ENCODE measurements around the gene DLK1.

Gene DLK1

DNA sequence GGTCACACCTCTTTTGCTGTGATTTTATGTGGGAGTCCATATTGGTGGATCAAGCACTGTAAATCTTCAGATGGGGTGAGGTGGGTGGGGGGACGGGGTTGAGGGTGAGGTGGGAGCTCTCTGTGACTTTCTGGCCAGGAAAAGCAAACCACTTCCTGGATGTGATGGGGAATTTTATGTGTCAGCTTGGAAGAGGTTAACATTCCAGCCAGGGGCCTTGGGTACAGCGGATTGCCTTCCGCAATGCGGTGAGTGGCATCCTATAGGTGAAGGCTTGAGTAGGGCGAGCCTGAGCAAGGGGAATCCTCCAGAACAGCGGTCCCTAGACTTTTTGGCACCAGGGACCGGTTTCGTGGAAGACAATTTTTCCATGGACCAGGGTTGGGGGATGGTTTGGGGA is 36.2 kb downstream of the DLK1 start:
- no peak for DNase-seq (ENCODE audit: low spot score)

DNA sequence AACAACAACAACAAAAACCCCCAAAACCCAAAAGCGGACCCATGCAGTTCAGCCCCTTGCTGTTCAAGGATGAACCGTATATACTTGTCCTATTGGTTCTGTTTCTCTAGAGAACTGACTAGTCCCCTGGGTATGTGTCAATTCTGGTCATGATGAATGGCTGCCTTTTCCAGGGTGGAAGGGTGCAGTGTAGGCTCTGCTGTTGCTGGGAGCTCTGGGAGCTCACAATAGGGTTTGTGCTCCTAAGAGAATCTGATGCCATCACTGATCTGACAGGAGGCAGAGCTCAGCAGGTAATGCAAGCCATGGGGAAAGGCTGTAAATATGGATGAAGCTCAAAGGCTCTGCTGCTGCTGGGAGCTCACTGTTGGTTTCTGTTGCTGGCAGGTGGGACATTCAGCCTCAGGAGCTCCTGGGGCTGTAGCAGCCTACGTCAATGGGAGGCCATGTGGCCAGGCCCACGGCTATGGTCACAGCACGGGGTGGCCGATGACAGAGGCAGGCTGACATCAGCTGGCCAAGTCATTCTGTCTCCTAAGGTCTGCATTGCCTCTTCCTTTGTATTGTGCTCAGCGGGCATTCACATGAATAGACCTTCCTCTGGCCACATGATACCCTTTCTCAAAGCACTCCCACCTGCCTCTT is 37.9 kb downstream of the DLK1 start:
- no peak for DNase-seq (ENCODE audit: low spot score)

DNA sequence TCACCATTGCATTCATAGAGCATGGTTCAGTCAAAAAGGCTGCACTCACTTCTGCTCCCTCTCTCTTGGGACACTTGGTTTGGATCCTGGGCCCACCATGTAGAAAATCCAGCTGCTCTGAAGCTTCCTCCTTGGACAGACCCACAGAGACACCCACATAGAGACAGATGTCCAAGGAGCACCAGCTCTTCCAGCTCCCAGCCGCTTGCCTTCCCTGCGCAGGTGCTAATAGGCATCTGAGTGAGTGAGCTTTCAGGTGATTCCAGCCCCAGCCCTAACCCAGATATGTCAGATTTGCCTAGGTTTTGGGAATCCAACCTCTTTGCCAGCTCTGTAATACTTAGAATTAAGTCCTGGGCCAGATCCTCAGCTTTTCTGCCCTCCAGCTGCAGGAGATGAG is 38.6 kb downstream of the DLK1 start:
- no peak for DNase-seq (ENCODE audit: low spot score)

DNA sequence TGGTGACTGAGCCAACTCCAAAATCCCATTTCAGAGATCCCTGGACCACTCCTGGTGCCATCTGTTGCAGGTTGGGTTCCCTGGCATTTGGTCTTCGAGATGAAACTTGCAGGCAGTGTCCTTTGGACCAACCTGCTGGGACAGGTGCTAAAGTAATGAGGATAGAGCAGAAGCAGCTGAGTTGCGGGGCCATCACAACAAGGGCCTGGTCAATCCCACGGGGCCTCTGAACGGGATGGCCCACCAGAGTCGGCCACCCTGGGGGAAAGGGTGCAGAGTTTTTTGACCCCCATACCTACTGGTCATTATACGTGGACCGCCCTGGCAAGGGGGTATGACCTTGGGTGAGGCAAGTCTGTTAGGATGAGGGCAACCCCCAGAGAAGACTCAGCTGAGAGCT is 39.3 kb downstream of the DLK1 start:
- DNase-seq (ENCODE audit: low spot score): no peak

DNA sequence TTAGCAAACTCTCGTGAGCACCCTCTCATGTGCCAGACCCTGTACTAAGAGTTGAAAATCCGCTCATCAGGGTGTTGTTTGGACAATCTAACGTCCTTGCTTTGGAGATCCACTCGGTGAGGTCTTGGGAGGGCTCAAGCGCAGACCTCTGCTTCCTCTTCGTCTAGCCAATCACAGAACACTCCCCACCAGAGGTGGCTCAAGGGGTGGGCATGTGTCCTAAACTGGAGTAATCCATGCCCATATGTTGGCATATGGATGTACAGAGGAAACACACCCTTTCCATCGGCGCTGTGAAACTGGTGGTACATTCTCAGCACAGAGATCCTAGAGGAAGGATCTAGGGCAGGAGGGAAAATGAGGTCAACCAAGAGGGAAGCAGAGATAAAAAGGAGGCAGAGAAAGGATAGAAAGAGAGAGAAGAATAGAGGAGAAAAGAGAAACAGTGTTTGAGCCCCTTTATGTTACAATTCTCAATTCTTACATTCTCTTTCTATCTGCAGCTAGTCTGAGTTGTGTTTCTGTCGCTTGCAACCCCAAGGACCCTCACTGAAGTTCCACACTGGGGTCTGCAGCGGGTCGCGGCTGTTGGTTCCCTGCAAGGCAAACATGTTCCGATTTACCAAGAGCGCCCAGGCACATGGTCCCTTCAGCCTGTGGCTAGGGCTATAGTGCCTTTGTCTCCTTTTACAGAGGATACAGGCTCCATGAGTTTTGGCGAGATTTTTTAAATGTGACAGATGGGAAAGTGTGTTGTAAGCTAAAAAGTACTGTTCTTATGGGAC is 40.5 kb downstream of the DLK1 start:
- no peak for DNase-seq (ENCODE audit: low spot score)

DNA sequence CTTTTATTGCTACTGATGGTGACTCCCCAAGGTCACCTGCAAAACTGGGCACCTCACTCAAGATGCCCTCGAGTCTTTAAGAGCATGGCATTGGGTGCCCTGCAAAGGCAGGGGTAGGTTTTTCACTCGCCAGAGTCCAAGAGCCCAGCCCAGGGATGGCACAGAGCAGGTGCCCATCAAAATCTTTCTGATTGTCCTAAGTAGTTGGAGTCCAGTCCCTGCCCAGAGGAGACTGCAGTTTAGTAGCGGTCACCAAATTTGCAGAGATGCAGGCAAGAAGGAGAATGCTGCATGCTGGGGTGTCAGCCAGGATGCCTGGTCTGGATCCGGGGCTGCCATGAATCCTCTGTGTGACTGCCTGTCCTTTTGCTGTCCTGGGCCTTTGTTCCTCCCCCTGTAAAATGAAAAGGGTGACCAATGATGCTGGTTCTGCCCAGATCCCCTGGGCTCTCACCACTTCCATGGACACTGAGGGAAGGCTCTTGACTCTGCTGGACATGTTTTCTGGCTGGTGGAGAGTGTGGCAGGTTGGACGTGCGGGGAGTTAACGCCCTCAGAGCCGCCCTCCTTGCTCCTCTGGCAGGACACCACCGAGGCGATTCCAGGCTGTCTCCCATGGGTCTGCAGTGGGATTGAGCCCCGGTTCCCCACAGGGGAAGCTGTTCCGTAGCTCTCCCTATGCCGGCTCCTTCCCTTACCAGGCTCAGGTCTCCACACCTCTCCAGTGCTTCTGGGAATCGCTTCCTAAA is 41.3 kb downstream of the DLK1 start:
- no peak for DNase-seq (ENCODE audit: low spot score)

DNA sequence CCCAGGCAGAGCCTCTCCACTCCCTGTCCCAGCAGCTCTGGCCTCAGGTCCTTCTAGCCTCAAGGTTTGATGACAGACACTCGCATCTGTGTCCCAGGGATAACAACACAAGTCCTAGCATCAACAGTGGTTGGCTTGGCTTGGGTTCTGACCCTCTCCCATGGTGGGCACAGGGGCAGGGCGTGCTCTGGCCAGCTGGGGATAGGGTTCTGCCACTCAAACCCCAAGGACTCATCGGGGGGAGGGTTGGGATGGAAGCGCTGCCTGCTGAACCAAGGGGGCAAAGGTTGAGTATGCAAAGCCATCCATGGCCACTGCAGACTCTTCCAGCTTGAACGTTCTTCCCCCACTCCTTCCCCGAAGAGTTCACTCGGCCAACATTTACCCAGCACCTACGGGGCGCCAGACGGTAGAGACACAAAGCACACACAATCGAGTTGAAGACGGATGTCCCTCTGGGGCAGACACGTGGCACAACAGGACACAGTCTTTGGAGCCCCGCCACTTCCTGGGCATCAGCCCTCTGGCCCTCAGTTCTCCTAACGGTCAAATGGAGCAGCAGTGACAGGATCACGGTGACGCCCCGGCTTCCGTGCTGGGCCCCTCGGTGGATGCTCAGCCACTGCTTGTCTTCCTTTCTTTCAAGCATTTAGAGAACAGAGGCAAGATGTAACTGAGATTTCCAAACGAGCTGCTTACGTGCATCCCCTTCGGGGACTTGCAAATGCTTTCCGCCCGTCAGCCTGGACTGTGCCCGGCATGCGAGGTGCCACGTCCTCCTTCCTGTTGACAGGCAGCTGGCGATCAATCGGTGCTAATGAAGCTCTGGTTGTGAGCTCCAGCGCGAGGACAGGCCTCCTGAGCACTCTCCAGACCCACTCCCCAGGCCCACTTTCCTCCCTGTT is 42.6 kb downstream of the DLK1 start:
- DNase-seq (ENCODE audit: low spot score): no peak

DNA sequence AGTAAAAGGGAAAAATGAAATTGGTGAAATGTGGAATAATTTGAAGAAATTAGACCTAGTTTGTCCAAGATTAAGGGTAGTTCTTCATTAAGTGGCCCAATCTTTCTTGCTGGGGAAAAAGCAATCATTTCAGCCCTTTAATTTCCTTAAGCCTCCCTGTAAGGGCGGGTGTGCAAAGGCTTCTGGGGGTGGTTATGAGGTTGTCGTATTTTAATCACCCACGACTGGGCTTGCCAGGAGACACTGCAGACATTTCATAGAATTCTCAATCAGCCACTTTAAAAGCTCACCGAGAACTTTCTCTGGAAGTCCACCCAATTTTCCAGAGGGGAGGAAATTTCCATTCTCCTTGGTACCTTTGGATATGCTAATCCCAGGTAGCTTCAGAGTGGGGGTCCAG is 43.4 kb downstream of the DLK1 start:
- DNase-seq (ENCODE audit: low spot score): no peak

DNA sequence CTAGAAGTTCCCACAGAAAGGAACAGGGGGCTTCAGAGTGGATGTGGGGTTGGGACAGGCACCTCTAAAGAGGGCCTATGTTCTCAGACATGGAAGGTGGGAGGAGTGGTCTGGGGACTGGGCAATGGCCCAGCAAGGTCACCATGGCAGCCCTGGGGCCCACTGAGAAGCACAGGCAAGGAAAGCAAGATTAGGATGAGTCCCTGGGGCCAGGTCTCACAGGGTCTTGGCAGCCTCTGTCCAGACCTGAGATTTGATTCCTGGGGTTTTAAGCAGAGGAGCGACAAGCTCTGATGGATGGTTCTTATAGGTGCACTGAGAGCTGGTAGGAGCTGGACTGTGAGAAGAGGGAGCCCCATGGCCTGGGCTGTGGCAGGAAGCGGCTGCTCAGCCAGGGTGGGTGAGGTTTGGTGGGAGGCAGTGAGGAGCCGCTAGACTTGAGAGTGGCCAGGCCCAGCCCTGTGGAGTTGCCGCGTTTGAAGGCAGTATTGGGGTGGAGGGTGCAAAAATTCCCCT is 44.0 kb downstream of the DLK1 start:
- no peak for DNase-seq (ENCODE audit: low spot score)

DNA sequence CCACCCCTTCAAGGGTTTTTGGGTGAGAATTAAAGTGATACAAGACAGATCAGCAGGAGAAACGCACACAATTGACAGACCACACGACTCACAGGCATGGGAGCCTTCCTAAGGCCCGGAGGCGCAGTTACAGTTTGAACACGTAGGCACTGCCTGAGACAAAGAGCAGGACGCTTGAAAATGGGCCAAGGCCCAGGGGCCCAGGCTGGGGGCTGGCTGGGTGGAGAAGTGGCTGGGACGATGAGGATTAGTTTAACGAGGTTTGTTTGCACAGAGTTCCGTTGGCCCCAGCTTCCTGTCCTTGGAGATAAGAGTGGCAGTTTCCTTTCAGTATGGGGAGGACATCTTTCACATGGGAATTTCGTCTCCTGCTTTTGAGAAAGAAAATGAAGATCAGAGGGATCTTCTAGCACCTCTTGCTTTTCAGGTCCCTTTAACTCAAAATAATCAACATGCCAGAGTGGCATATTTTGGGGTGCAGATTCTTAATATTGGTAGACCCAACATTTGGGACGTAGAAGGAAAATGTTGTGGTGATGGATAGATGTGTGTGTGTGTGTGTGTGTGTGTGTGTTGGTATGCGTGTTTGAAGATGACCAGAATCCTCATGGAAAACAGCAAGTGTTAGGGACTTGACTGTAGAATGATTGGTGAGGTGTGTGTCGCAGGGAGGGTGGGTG is 44.6 kb downstream of the DLK1 start:
- no peak for DNase-seq (ENCODE audit: low spot score)

DNA sequence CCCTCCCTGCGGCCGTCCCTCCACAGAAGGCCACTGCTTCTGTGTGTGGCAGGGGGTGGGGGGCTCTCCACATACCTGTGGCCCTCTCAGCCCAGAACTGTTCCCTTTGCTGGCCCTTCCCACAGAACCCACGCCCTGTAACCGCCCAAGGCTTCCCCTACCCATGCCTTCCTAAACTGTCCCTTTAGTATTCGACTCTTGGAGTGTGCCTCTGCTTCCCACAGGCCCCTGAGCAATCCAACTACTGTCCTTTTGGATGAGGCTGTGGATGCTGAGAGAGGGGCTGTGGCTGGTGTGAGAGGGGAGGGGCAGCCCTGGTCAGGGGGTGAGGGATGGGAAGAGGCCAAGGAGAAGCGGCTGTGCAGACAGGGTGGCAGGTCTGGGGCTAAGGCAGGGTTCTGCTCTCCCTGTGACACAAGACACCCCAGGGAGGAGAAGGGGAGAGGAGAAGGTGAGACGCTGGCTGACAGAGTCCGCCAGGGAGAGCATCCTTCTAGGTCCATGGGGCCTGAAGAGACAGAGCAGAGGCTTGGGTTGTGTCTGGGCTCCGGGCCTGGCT is 46.0 kb downstream of the DLK1 start:
- no peak for DNase-seq (ENCODE audit: low spot score)

DNA sequence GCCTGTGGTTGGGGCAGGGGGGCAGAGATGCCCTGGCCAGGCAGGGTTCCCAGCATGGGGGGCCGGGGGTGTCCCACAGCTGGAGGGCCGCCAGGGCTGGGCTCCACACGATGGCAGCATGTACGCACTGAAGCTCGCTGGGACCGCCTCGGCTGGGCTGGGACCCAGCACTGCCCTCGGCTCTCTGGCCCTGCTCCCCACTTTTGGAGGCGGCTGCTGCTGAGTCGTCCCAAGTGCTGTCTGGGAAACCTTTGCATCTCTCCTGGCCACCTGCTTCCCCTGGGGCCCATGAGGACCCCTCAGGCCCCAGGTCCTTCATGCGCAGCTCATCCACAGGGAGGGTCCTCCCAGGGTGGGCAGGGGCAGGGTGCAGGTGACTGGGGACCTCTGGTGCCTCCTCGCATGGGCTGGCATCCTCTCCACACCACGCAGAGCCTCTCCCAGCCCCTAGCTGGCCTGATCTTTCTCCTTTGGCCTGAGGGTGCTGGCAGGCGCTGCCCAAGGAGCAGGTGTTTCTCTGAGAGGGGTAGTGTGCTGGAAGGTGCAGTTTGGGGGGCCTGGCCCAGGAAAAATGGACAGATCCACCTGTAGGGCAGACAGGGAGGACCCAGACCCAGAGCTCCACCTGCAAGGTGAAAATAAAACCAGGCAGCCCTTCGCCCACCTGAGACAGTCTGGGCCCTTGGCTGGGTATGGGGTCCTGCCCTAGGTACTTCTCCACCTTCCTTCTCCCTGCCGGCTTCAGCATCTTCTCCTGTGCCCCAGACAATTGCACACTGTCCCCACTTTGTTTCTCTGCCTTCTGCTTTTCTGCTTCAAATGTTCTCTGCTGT is 46.9 kb downstream of the DLK1 start:
- no peak for DNase-seq (ENCODE audit: low spot score)

DNA sequence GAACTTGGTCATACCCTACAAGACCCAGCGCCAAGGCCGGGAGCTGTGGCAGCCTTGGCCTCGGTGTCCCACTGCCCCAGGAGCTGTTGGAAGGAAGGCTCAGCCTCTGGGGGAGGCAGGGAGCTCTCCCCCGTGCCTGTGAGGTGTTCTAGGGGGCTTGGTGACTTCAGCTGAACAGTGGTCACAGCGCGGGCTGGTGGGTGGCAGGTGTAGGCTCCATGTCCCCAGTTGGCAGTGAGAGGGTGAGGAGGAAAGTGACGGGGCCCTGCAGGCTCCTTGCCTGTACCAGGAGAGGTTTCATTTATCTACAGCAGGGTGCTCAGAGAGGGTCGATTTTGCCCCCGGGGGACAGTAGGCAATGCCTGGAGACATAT is 47.5 kb downstream of the DLK1 start:
- no peak for DNase-seq (ENCODE audit: low spot score)

DNA sequence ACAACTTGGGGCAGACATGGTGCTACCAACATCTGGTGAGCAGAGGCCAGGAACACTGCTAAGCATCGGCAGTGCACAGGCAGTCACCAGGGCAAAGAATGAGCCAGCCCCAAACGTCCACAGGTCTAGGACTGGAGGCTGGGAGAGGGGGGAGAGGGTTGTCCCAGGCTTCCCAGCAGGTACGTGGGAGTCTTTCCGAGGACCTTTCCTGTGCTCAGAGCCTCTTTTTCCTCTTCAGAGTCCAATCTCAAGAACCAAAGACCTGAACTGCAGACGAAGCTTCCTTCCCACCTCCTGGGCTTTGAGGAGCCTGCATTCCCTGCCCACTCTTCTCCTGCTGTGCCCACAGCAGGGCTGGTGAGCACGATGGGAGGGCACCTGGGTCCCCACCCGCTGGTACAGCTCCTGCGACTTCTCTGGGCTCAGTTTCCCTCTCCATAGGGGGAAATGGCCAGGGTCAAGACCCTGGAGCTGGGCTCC is 48.7 kb downstream of the DLK1 start:
- no peak for DNase-seq (ENCODE audit: low spot score)

DNA sequence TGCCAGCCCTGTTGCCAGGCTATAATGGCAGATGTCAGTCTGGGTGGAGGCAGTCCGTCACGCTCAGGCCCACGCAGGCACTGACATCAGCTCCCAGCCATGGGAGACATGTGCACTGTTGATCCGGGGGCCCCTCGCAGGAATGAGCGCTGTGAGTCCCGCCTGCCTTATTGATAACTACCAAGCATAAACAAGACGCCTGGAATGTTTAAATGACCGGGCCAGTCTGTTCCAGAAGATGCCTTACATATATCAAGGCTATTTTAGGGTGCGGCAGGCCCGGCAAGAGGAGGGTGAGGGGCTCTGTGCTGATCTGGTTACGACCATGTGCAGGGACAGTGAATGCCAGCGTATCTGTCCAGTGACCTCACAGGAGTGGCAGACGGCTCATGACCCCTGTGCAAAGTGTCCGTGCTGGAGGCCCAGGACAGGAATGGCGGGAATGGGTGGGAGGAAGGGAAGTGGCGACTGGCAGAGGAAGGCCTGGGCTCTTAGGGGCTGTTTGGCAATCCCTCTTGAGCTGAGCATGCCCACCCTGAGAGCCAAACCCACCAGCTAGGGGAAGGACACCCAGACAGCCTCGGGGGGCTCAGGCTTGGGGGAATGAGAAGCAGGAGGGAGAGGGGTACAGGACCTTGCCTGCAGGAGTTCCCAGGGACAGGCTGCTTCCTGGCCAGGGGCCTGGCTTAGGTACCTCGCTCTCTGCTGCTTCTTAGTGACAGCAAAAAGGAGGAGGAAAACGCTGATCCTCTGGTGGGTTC is 49.3 kb downstream of the DLK1 start:
- DNase-seq (ENCODE audit: low spot score): no peak

DNA sequence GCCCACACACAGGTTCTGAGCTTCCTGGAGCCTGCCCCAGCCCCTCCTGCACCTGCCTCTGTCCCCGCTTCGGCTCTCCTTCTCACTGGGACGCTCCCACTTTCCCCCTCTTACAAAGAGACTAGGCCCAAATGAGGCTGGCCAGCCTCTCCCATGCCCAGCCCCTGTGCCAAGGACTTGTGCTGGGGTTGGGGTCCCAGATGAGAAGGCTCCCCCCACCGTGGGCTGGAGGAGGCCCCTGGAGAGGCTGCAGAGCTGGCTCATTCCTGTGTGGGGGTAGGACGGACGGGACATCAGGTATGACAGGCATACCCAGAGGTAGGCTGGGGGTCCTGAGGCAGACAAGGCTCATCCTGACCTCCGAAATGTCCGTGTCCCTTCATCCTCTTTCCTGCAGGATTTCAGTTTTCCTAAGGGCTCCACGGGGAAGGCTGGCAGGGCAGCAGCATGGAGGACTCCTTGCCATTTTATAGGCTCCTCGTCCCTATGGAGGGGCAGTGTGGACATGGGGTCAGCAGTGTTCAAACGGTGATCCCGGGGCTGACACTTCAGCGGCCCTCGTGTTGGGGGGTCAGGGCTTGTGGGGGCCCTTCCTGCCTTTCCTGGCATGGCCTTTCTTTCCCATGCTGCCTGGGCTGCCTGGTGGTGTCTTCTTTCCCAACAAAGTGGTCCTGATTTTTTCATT is 50.1 kb downstream of the DLK1 start:
- no peak for DNase-seq (ENCODE audit: low spot score)

DNA sequence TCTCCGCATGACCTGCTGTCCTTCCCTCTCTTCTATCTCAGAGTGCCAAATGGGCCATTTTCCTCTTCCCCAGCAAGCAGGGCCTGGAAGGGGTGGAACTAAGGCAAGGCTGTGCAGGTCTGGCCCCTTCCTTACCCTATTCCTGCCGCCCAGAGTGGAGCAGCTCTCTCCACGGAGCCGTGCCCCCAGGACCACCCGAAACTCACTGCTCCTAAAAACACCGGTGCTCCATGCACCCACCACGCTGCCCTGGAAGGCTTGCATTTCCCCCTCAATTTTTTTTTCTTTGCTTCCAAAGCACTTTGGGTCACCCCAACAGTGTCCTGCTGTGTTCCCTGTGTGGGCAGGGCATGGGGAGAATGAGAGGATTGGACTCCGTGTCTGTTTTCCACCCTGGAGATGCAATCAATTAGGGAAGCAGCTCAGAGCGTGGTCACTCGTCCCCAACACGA is 50.7 kb downstream of the DLK1 start:
- no peak for DNase-seq (ENCODE audit: low spot score)

DNA sequence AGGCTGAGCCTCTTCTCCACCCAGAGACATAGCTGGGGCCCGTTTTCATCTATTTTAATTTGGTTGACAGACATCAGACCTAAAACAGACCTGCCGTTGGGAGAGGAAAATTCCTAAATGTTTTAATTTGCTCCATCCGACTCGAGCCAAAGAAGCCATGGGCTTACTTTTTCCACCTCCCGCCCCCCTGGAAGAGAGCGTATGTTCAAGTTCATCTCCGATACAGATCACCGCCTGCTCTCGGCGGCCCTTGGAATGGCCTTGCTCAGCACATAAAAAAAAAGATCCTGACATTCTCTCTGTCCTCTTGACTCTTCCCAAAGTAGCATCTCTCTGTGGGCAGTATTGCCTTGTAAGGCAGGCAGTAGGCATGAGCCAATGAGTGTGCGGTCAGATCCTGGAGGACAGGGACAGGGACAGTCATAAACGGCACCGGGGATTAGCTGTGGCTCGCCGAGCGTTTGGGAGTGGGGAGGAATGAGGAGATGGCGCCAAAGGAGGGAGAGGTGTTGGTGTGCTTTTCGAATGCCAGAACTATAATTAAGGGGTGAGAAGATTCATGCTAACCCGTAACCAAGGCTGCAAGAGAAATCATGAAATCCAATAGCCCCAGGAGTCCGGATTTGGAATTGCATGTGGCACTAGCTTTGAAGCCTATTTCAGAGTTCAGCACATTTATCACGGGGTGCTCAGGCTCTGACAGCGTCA is 51.3 kb downstream of the DLK1 start:
- no peak for DNase-seq (ENCODE audit: low spot score)
